ENCODE data around the gene ZNF638.

Gene ZNF638

GRCh38 chr2:71473346-71474031, 141.9 kb downstream of the ZNF638 start:
- no peak for DNase-seq

- no peak for DNase-seq
These were observed 142.6 kb downstream of the ZNF638 start for GRCh38 chr2:71474116-71474743.

- DNase-seq = no peak
These were observed 143.3 kb downstream of the ZNF638 start for GRCh38 chr2:71474744-71475397.

GRCh38 chr2:71476495-71476894, 144.9 kb downstream of the ZNF638 start:
- no peak for DNase-seq

- DNase-seq = no peak
These were observed 145.7 kb downstream of the ZNF638 start for GRCh38 chr2:71477231-71477691.

- DNase-seq = no peak
These were observed 147.2 kb downstream of the ZNF638 start for GRCh38 chr2:71478806-71479205.

GRCh38 chr2:71479261-71479660, 147.7 kb downstream of the ZNF638 start:
- DNase-seq = no peak

GRCh38 chr2:71481111-71481510, 149.5 kb downstream of the ZNF638 start:
- no peak for DNase-seq

GRCh38 chr2:71482055-71482454, 150.5 kb downstream of the ZNF638 start:
- no peak for DNase-seq

- no peak for DNase-seq
These were observed 151.7 kb downstream of the ZNF638 start for GRCh38 chr2:71483246-71483645.

GRCh38 chr2:71484354-71484753, 152.8 kb downstream of the ZNF638 start:
- no peak for DNase-seq
